ENCODE data around the gene ZNF483.

DNA sequence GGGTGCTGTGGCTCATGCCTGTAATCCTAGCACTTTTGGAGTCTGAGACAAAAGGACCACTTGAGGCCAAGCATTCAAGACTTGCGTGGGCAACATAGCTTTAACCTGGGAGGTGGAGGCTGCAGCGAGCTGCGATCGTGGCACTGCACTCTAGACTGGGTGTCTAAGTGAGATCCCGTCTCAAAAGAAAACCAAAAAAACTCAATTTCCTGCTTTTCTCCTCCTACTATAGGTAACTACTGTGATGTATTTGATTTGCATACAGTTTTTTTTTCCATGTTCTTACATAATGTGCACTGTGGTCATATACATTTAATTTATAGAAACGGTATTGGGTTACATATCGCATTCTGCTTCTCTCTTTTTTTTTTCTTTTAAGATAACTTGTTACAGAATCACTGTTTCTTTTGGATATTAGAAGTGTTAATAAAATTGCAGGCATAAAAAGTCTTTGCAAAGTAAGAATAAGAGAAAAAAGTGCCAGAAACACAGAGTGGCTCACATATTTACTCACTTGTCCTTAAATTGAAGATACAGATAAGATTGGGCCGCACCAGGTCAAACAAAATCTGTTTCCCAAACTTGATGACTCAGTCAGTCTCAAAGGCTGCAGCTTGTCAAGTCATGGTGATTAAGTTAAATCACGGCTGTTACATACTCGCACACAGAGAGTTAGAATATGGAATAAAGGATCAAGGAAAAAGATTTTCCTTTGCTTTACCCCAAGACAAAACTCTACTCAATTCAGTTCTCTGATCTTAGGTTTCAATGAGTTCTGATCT lies 76.4 kb downstream of the ZNF483 start:
- no peak for TF ChIP-seq TOX (CRISPR knock-in tag; IDR thresholded peaks at IDR 0.05; ENCODE audit: borderline replicate concordance)
- no peak for TF ChIP-seq OSR1 (CRISPR knock-in tag; IDR thresholded peaks at IDR 0.05)
- TF ChIP-seq GLIS3 (CRISPR knock-in tag; IDR thresholded peaks at IDR 0.05), result no peak
- no peak for TF ChIP-seq ZFP3 (CRISPR knock-in tag; IDR thresholded peaks at IDR 0.05)
- no peak for TF ChIP-seq ZNF8 (CRISPR knock-in tag; IDR thresholded peaks at IDR 0.05)
- TF ChIP-seq ZNF70 (CRISPR knock-in tag; IDR thresholded peaks at IDR 0.05), result no peak
- TF ChIP-seq ZC3H10 (CRISPR knock-in tag; IDR thresholded peaks at IDR 0.05), result no peak
- TF ChIP-seq, protein P1, sequence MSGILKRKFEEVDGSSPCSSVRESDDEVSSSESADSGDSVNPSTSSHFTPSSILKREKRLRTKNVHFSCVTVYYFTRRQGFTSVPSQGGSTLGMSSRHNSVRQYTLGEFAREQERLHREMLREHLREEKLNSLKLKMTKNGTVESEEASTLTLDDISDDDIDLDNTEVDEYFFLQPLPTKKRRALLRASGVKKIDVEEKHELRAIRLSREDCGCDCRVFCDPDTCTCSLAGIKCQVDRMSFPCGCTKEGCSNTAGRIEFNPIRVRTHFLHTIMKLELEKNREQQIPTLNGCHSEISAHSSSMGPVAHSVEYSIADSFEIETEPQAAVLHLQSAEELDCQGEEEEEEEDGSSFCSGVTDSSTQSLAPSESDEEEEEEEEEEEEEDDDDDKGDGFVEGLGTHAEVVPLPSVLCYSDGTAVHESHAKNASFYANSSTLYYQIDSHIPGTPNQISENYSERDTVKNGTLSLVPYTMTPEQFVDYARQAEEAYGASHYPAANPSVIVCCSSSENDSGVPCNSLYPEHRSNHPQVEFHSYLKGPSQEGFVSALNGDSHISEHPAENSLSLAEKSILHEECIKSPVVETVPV (CRISPR knock-in tag; IDR thresholded peaks at IDR 0.05), result no peak
- no peak for TF ChIP-seq ESRRG (CRISPR knock-in tag; IDR thresholded peaks at IDR 0.05)
- TF ChIP-seq ZFP30 (CRISPR knock-in tag; IDR thresholded peaks at IDR 0.05), result no peak
